Kidney epithelial cell (primary cell): Measurements from ENCODE around the gene CNNM1. TPM values are rescaled to one million over a fixed set of nuclear protein-coding genes. Genes with fewer than 3 reads are reported as not detected.

Experiments used
- DNase-seq: peaks from one replicate; pipeline ENCODE4 v3.0.0-alpha.2; 2010; ENCODE audit warnings: low read depth
- H3K27me3 ChIP-seq: 2 replicates; pipeline ENCODE4 v1.6.0; 2011; ENCODE audit warnings: low read length; ENCODE audit not compliant: control insufficient read depth, insufficient read depth
- H3K36me3 ChIP-seq: 2 replicates; pipeline ENCODE4 v1.5.1; 2011; ENCODE audit warnings: low read length; ENCODE audit not compliant: control insufficient read depth, insufficient read depth
- H3K4me3 ChIP-seq: 2 replicates; pipeline ENCODE4 v1.5.1; 2011; ENCODE audit warnings: low read depth, mild to moderate bottlenecking, control low read depth, low read length
- total RNA-seq: library from RNA; depleted of rRNA; stranded (reverse); fragments of >200 nt; gene quantifications from 2 replicates; pipeline ENCODE4 v1.2.3, GENCODE V29; 2015
- TF ChIP-seq, protein P1 (sequence below): IDR thresholded peaks from 2 replicates; pipeline ENCODE4 v1.5.1; 2011; ENCODE audit warnings: mild to moderate bottlenecking, moderate library complexity, low read length, control low read depth, inconsistent platforms; ENCODE audit not compliant: insufficient read depth, poor library complexity, severe bottlenecking

CNNM1 gene
- total RNA-seq, 1 donor from 2014 or later, result 0.92 TPM

- peak overlapping the region; percentile 38 for H3K4me3 ChIP-seq
- no peaks in the 10 kb centered on the region for H3K36me3 ChIP-seq
- TF ChIP-seq, protein P1, sequence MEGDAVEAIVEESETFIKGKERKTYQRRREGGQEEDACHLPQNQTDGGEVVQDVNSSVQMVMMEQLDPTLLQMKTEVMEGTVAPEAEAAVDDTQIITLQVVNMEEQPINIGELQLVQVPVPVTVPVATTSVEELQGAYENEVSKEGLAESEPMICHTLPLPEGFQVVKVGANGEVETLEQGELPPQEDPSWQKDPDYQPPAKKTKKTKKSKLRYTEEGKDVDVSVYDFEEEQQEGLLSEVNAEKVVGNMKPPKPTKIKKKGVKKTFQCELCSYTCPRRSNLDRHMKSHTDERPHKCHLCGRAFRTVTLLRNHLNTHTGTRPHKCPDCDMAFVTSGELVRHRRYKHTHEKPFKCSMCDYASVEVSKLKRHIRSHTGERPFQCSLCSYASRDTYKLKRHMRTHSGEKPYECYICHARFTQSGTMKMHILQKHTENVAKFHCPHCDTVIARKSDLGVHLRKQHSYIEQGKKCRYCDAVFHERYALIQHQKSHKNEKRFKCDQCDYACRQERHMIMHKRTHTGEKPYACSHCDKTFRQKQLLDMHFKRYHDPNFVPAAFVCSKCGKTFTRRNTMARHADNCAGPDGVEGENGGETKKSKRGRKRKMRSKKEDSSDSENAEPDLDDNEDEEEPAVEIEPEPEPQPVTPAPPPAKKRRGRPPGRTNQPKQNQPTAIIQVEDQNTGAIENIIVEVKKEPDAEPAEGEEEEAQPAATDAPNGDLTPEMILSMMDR, result no peak
- H3K27me3 ChIP-seq, result peaks cover 25% of the 10 kb centered on the region
- DNase-seq, result no peak
These were observed 415 bp upstream of the CNNM1 start for GRCh38 chr10:99328579-99329303.

- no peak for DNase-seq
- H3K27me3 ChIP-seq, result peaks cover 25% of the 10 kb centered on the region
These were observed 594 bp downstream of the CNNM1 start for GRCh38 chr10:99329554-99330346.

DNA sequence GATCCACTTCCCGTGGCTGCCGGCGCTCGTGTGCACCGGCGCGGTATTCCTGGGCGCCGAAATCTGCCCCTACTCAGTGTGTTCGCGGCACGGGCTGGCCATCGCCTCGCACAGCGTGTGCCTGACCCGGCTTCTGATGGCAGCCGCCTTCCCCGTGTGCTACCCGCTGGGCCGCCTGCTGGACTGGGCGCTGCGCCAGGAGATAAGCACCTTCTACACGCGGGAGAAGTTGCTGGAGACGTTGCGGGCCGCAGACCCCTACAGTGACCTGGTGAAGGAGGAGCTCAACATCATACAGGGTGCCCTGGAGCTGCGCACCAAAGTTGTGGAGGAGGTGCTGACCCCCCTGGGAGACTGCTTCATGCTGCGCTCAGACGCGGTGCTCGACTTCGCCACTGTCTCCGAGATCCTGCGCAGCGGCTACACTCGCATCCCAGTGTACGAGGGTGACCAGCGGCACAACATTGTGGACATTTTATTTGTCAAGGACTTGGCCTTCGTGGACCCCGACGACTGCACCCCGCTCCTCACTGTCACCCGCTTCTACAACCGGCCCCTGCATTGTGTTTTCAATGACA lies 1.3 kb downstream of the CNNM1 start:
- Histone ChIP-seq H3K4me3 (peak overlapping the region; percentile 38), H3K36me3 (no peaks in the 10 kb centered on the region), H3K27me3 (peaks cover 25% of the 10 kb centered on the region)
- TF ChIP-seq, protein P1, result no peak
- DNase-seq, result no peak

More at GRCh38 chr10:99329554-99330346, 594 bp downstream of the CNNM1 start:
- Histone ChIP-seq H3K36me3 (no peaks in the 10 kb centered on the region), H3K4me3 (peak overlapping the region; percentile 38)
- TF ChIP-seq, protein P1, result no peak

- Histone ChIP-seq H3K36me3 (no peaks in the 10 kb centered on the region), H3K27me3 (peaks cover 25% of the 10 kb centered on the region), H3K4me3 (no peak overlapping the region)
- DNase-seq, result no peak
- TF ChIP-seq, protein P1, result no peak
These were observed 2.1 kb downstream of the CNNM1 start for GRCh38 chr10:99331207-99331803.

DNA sequence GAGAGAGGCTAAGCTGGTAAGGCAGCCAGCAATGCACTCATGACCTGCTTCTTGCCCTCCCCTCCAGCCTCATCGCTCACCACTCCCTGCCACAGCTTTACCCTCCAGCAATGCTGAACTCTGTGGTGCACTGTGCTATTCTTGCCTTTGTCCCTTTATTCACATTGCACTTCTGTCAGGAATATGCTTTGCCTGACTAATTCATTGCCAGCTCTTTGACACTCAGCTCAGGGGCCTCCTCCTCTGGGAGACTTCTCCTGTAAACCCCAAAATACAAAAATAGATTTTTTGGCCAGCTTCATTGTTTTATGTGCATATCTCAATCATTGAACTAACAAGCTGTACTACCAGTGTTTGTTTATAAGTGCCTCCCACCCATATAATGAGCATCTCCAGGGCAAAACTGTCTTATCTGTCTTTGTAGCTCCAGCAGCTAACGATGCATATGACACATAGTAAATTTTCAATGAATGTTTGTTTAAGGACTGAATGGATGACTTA lies 8.2 kb downstream of the CNNM1 start:
- no peaks in the 10 kb centered on the region for H3K36me3 ChIP-seq
- no peaks in the 10 kb centered on the region for H3K27me3 ChIP-seq
- TF ChIP-seq, protein P1, result no peak
- H3K4me3 ChIP-seq, result no peak overlapping the region
- no peak for DNase-seq
